OCI-LY1 (cell line): ENCODE data around the gene SMU1.

ENCODE experiments used
- EZH2 ChIP-seq: fragments of 200-600 bp; sonication (generic), shearing (Covaris generic); IDR thresholded peaks from 2 replicates; pipeline ENCODE4 v1.8.0; 2017; ENCODE audit warnings: borderline replicate concordance, mixed run types, mild to moderate bottlenecking, antibody characterized with exemption, low read length, moderate library complexity, mixed read lengths
- TF ChIP-seq, protein P1 (sequence below): fragments of 200-600 bp; sonication (generic), shearing (Covaris generic); IDR thresholded peaks from 2 replicates; pipeline ENCODE4 v1.5.1; 2017; ENCODE audit warnings: mild to moderate bottlenecking, antibody characterized with exemption, low read length, moderate library complexity, mixed read lengths

DNA sequence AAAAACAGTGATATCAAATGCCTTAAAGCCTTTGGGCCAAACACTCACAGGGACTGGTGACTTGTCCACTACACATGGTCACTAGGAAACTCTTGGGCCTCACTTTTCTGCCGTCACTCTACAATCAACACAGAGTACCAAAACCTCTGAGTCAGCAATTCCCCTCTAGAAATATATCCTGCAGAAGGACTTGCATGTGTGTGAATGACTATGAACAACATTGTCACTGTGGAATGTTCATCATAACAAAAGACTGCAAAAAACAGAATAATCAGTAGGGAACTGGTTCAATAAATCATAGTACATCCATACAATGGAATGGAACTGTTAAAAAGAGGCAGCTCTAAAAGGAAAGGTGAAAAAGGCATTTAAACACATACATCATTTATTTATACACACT lies 44.1 kb upstream of the SMU1 start:
- TF ChIP-seq, protein P1, sequence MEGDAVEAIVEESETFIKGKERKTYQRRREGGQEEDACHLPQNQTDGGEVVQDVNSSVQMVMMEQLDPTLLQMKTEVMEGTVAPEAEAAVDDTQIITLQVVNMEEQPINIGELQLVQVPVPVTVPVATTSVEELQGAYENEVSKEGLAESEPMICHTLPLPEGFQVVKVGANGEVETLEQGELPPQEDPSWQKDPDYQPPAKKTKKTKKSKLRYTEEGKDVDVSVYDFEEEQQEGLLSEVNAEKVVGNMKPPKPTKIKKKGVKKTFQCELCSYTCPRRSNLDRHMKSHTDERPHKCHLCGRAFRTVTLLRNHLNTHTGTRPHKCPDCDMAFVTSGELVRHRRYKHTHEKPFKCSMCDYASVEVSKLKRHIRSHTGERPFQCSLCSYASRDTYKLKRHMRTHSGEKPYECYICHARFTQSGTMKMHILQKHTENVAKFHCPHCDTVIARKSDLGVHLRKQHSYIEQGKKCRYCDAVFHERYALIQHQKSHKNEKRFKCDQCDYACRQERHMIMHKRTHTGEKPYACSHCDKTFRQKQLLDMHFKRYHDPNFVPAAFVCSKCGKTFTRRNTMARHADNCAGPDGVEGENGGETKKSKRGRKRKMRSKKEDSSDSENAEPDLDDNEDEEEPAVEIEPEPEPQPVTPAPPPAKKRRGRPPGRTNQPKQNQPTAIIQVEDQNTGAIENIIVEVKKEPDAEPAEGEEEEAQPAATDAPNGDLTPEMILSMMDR, result no peak
- TF ChIP-seq EZH2, result no peak
